HEK293 (cell line): Measurements from ENCODE around the gene CAMTA2.

Experiments
- AEBP2 ChIP-seq: fragments of 450-650 bp; formaldehyde crosslinking; IDR thresholded peaks from 2 replicates; pipeline ENCODE4 v1.5.1; 2016; ENCODE audit warnings: missing biosample characterization, missing genetic modification characterization, borderline replicate concordance
- EGR2 ChIP-seq: fragments of 450-650 bp; formaldehyde crosslinking; IDR thresholded peaks from 2 replicates; pipeline ENCODE4 v1.5.1; 2016; ENCODE audit warnings: low read depth, missing biosample characterization, missing genetic modification characterization
- GFI1B ChIP-seq: fragments of 450-650 bp; formaldehyde crosslinking; IDR thresholded peaks from 2 replicates; pipeline ENCODE4 v1.5.1; 2016; ENCODE audit warnings: missing biosample characterization, missing genetic modification characterization
- GLIS2 ChIP-seq: fragments of 450-650 bp; formaldehyde crosslinking; IDR thresholded peaks from 2 replicates; pipeline ENCODE4 v1.5.1; 2016; ENCODE audit warnings: missing biosample characterization, missing genetic modification characterization
- HOXD13 ChIP-seq: sonication (generic); formaldehyde crosslinking; IDR thresholded peaks from 2 replicates; pipeline ENCODE4 v1.8.0; 2022; ENCODE audit warnings: missing genetic modification reagents, borderline replicate concordance
- KLF16 ChIP-seq: fragments of 450-650 bp; formaldehyde crosslinking; IDR thresholded peaks from 2 replicates; pipeline ENCODE4 v1.5.1; 2017; ENCODE audit warnings: missing biosample characterization, missing genetic modification characterization
- KLF8 ChIP-seq: fragments of 450-650 bp; formaldehyde crosslinking; IDR thresholded peaks from 2 replicates; pipeline ENCODE4 v1.5.1; 2016; ENCODE audit warnings: missing biosample characterization, missing genetic modification characterization
- OSR2 ChIP-seq: fragments of 450-650 bp; formaldehyde crosslinking; IDR thresholded peaks from 2 replicates; pipeline ENCODE4 v1.5.1; 2016; ENCODE audit warnings: missing biosample characterization, missing genetic modification characterization
- PATZ1 ChIP-seq: fragments of 450-650 bp; formaldehyde crosslinking; IDR thresholded peaks from 2 replicates; pipeline ENCODE4 v1.5.1; 2016; ENCODE audit warnings: missing biosample characterization, missing genetic modification characterization
- PBX3 ChIP-seq: sonication (generic); formaldehyde crosslinking; IDR thresholded peaks from 2 replicates; pipeline ENCODE4 v1.8.1; 2022; ENCODE audit warnings: mild to moderate bottlenecking, moderate library complexity, missing genetic modification reagents
- ZEB2 ChIP-seq: fragments of 450-650 bp; formaldehyde crosslinking; IDR thresholded peaks from 2 replicates; pipeline ENCODE4 v1.5.1; 2016; ENCODE audit warnings: missing biosample characterization, missing genetic modification characterization
- ZNF132 ChIP-seq: fragments of 450-650 bp; formaldehyde crosslinking; IDR thresholded peaks from 2 replicates; pipeline ENCODE4 v1.5.1; 2017; ENCODE audit warnings: missing biosample characterization, missing genetic modification characterization, borderline replicate concordance
- ZNF146 ChIP-seq: fragments of 450-650 bp; formaldehyde crosslinking; IDR thresholded peaks from 2 replicates; pipeline ENCODE4 v1.5.1; 2016; ENCODE audit warnings: missing biosample characterization, missing genetic modification characterization
- ZNF157 ChIP-seq: fragments of 450-650 bp; formaldehyde crosslinking; IDR thresholded peaks from 2 replicates; pipeline ENCODE4 v1.5.1; 2016; ENCODE audit warnings: missing biosample characterization, missing genetic modification characterization
- ZNF18 ChIP-seq: fragments of 450-650 bp; formaldehyde crosslinking; IDR thresholded peaks from 2 replicates; pipeline ENCODE4 v1.5.1; 2016; ENCODE audit warnings: missing biosample characterization, missing genetic modification characterization
- ZNF223 ChIP-seq: fragments of 450-650 bp; formaldehyde crosslinking; IDR thresholded peaks from 2 replicates; pipeline ENCODE4 v1.5.1; 2016; ENCODE audit warnings: missing biosample characterization, missing genetic modification characterization
- ZNF23 ChIP-seq: fragments of 450-650 bp; formaldehyde crosslinking; IDR thresholded peaks from 2 replicates; pipeline ENCODE4 v1.5.1; 2016; ENCODE audit warnings: missing biosample characterization, missing genetic modification characterization, borderline replicate concordance
- ZNF341 ChIP-seq: fragments of 450-650 bp; formaldehyde crosslinking; IDR thresholded peaks from 2 replicates; pipeline ENCODE4; 2016; ENCODE audit warnings: low read depth, missing biosample characterization, missing genetic modification characterization
- ZNF366 ChIP-seq: fragments of 450-650 bp; formaldehyde crosslinking; conservative IDR thresholded peaks from 2 replicates; pipeline ENCODE4 v1.5.1; 2016; ENCODE audit warnings: missing biosample characterization, missing genetic modification characterization
- ZNF404 ChIP-seq: fragments of 450-650 bp; formaldehyde crosslinking; IDR thresholded peaks from 2 replicates; pipeline ENCODE4 v1.5.1; 2017; ENCODE audit warnings: missing biosample characterization, missing genetic modification characterization
- ZNF514 ChIP-seq: fragments of 450-650 bp; formaldehyde crosslinking; IDR thresholded peaks from 2 replicates; pipeline ENCODE4 v1.5.1; 2016; ENCODE audit warnings: missing biosample characterization, missing genetic modification characterization
- ZNF600 ChIP-seq: fragments of 450-650 bp; formaldehyde crosslinking; IDR thresholded peaks from 2 replicates; pipeline ENCODE4 v1.5.1; 2016; ENCODE audit warnings: missing biosample characterization, missing genetic modification characterization
- ZNF610 ChIP-seq: fragments of 450-650 bp; formaldehyde crosslinking; IDR thresholded peaks from 2 replicates; pipeline ENCODE4 v1.5.1; 2016; ENCODE audit warnings: missing biosample characterization, missing genetic modification characterization, borderline replicate concordance
- ZNF639 ChIP-seq: fragments of 450-650 bp; formaldehyde crosslinking; IDR thresholded peaks from 2 replicates; pipeline ENCODE4 v1.5.1; 2016; ENCODE audit warnings: missing biosample characterization, missing genetic modification characterization
- ZNF660 ChIP-seq: fragments of 450-650 bp; IDR thresholded peaks from 2 replicates; pipeline ENCODE4 v1.5.1; 2018; ENCODE audit warnings: missing biosample characterization, mild to moderate bottlenecking, missing genetic modification characterization
- ZNF785 ChIP-seq: fragments of 450-650 bp; formaldehyde crosslinking; IDR thresholded peaks from 2 replicates; pipeline ENCODE4 v1.5.1; 2016; ENCODE audit warnings: missing biosample characterization, missing genetic modification characterization
- ZSCAN30 ChIP-seq: fragments of 450-650 bp; IDR thresholded peaks from 2 replicates; pipeline ENCODE4 v1.5.1; 2018; ENCODE audit warnings: missing biosample characterization, mild to moderate bottlenecking, missing genetic modification characterization, moderate library complexity
- TF ChIP-seq, protein P1 (sequence below): fragments of 450-650 bp; formaldehyde crosslinking; IDR thresholded peaks from 2 replicates; pipeline ENCODE4; 2016; ENCODE audit warnings: missing biosample characterization, missing genetic modification characterization
- TF ChIP-seq, protein P2 (sequence below): fragments of 450-650 bp; formaldehyde crosslinking; IDR thresholded peaks from 2 replicates; pipeline ENCODE4 v1.5.1; 2016; ENCODE audit warnings: missing biosample characterization, missing genetic modification characterization

Gene CAMTA2

DNA sequence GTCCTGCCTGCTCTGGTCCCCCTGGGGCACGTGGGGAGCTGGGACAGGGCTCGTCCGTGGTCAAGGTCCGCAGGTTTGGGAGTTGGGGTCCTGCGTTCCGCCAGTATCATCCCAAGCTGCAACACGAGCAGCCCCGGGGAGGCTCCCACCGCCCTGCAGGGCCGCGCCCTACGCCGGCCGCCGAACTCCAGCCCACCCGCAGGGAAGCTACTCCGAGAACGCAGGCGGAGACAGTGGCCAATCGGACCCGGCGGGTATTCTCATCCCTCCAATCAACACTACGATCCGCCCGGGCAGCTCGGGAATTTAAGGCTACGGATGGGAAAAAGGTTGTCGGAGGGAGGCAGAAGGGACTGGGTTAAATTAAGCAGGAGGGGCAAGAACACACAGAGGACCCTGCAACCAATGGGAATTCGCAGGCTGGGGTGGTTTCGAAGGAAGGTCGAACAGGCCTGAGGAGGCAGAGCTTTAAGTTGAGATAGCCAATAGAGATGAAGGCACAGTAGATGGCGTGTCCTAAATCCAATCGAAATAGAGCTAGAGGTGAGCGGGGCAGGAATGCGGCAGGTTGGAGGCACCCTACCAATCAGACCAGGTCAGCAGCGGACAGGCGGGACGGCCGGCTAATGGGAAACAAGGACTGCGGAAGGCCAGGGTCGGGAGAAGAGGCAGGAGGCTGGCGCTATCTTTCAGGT lies 20.5 kb downstream of the CAMTA2 start (continued):
- TF ChIP-seq ZSCAN30 (tag by site-specific recombination) = no peak
- TF ChIP-seq PATZ1 = peak; percentile 75
- TF ChIP-seq ZNF600 (tag by site-specific recombination) = peak; percentile 72
- no peak for TF ChIP-seq ZNF785
- peak; percentile 32; the same call in 1 of the 2 replicates for TF ChIP-seq KLF16 (tag by site-specific recombination)
- no peak for TF ChIP-seq ZNF404 (tag by site-specific recombination)
- no peak for TF ChIP-seq ZNF610 (tag by site-specific recombination)
- TF ChIP-seq KLF8 (tag by site-specific recombination) = peak; percentile 67
- TF ChIP-seq OSR2 (tag by site-specific recombination) = no peak
- TF ChIP-seq ZNF18 (tag by site-specific recombination) = no peak
- TF ChIP-seq AEBP2 = no peak
- TF ChIP-seq ZNF157 = no peak
- TF ChIP-seq ZEB2 (tag by site-specific recombination) = peak; percentile 41
- no peak for TF ChIP-seq EGR2 (tag by site-specific recombination)
- peak; percentile 86 for TF ChIP-seq ZNF366
- TF ChIP-seq HOXD13 (CRISPR knock-in tag) = no peak
- TF ChIP-seq ZNF132 = no peak
- no peak for TF ChIP-seq ZNF146 (tag by site-specific recombination)
- TF ChIP-seq, protein P1, sequence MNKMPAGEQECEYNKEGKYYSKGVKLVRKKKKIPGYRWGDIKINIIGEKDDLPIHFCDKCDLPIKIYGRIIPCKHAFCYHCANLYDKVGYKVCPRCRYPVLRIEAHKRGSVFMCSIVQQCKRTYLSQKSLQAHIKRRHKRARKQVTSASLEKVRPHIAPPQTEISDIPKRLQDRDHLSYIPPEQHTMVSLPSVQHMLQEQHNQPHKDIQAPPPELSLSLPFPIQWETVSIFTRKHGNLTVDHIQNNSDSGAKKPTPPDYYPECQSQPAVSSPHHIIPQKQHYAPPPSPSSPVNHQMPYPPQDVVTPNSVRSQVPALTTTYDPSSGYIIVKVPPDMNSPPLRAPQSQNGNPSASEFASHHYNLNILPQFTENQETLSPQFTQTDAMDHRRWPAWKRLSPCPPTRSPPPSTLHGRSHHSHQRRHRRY (tag by site-specific recombination) = no peak
- no peak for TF ChIP-seq ZNF514 (tag by site-specific recombination)
- TF ChIP-seq ZNF639 (tag by site-specific recombination) = no peak
- peak; percentile 96 for TF ChIP-seq PBX3 (CRISPR knock-in tag)
- TF ChIP-seq, protein P2, sequence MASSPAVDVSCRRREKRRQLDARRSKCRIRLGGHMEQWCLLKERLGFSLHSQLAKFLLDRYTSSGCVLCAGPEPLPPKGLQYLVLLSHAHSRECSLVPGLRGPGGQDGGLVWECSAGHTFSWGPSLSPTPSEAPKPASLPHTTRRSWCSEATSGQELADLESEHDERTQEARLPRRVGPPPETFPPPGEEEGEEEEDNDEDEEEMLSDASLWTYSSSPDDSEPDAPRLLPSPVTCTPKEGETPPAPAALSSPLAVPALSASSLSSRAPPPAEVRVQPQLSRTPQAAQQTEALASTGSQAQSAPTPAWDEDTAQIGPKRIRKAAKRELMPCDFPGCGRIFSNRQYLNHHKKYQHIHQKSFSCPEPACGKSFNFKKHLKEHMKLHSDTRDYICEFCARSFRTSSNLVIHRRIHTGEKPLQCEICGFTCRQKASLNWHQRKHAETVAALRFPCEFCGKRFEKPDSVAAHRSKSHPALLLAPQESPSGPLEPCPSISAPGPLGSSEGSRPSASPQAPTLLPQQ (tag by site-specific recombination) = no peak; the same call in 1 of the 2 replicates
- peak; percentile 21; the same call in 1 of the 2 replicates for TF ChIP-seq ZNF660 (tag by site-specific recombination)
- no peak for TF ChIP-seq ZNF23 (tag by site-specific recombination)
- TF ChIP-seq GFI1B (tag by site-specific recombination) = 0 out of 2 replicates have a peak, but pooled peaks have one; percentile 21
- peak; percentile 88 for TF ChIP-seq GLIS2 (tag by site-specific recombination)
- peak; percentile 7 for TF ChIP-seq ZNF341 (tag by site-specific recombination)
- no peak for TF ChIP-seq ZNF223 (tag by site-specific recombination)
